ENCODE measurements around the gene NXPH2.

NXPH2 gene

GRCh38 chr2:138779781-138780445 lies at the start of gene NXPH2:
Gene NXPH2 (minus strand): TSS chr2:138780390. CDS start chr2:138780241, 149 bp downstream.
- peak; percentile 17 for DNase-seq (ENCODE audit: low spot score)

GRCh38 chr2:138829326-138829919 lies 49.2 kb upstream of the NXPH2 start:
- DNase-seq (ENCODE audit: low spot score), result peak; percentile 56

- DNase-seq (ENCODE audit: low spot score), result peak; percentile 73
These were observed 47.4 kb upstream of the NXPH2 start for GRCh38 chr2:138827426-138828054.

GRCh38 chr2:138823666-138824065 lies 43.5 kb upstream of the NXPH2 start:
- no peak for DNase-seq (ENCODE audit: low spot score)

- DNase-seq (ENCODE audit: low spot score), result no peak
These were observed 39.8 kb upstream of the NXPH2 start for GRCh38 chr2:138819964-138820363.

- no peak for DNase-seq (ENCODE audit: low spot score)
These were observed 38.4 kb upstream of the NXPH2 start for GRCh38 chr2:138818556-138818955.

GRCh38 chr2:138814123-138814898 lies 34.1 kb upstream of the NXPH2 start:
- DNase-seq (ENCODE audit: low spot score), result no peak

GRCh38 chr2:138811431-138811830 lies 31.2 kb upstream of the NXPH2 start:
- peak; percentile 14 for DNase-seq (ENCODE audit: low spot score)

GRCh38 chr2:138794724-138795123 lies 14.5 kb upstream of the NXPH2 start:
- peak; percentile 43 for DNase-seq (ENCODE audit: low spot score)

- DNase-seq (ENCODE audit: low spot score), result peak; percentile 61
These were observed 7.0 kb upstream of the NXPH2 start for GRCh38 chr2:138787053-138787666.

- DNase-seq (ENCODE audit: low spot score), result no peak
These were observed 2.2 kb upstream of the NXPH2 start for GRCh38 chr2:138782383-138782782.

GRCh38 chr2:138780908-138781307 lies 718 bp upstream of the NXPH2 start:
- no peak for DNase-seq (ENCODE audit: low spot score)

GRCh38 chr2:138780446-138780880 lies 273 bp upstream of the NXPH2 start:
- DNase-seq (ENCODE audit: low spot score), result peak; percentile 4

GRCh38 chr2:138779406-138779780 lies 797 bp downstream of the NXPH2 start:
- no peak for DNase-seq (ENCODE audit: low spot score)

- peak; percentile 67 for DNase-seq (ENCODE audit: low spot score)
These were observed 2.2 kb downstream of the NXPH2 start for GRCh38 chr2:138777996-138778395.

- DNase-seq (ENCODE audit: low spot score), result no peak
These were observed 4.5 kb downstream of the NXPH2 start for GRCh38 chr2:138775736-138776135.

GRCh38 chr2:138771534-138771933 lies 8.7 kb downstream of the NXPH2 start:
- no peak for DNase-seq (ENCODE audit: low spot score)

GRCh38 chr2:138767101-138767500 lies 13.1 kb downstream of the NXPH2 start:
- peak; percentile 40 for DNase-seq (ENCODE audit: low spot score)

GRCh38 chr2:138766464-138766863 lies 13.7 kb downstream of the NXPH2 start:
- DNase-seq (ENCODE audit: low spot score), result no peak

- DNase-seq (ENCODE audit: low spot score), result no peak
These were observed 16.2 kb downstream of the NXPH2 start for GRCh38 chr2:138763971-138764370.

GRCh38 chr2:138762533-138762932 lies 17.7 kb downstream of the NXPH2 start:
- DNase-seq (ENCODE audit: low spot score), result no peak

GRCh38 chr2:138760676-138761075 lies 19.5 kb downstream of the NXPH2 start:
- DNase-seq (ENCODE audit: low spot score), result no peak
